Stimulated activated naive CD8-positive, alpha-beta T cell treated with anti-CD3 and anti-CD28 coated beads, Interleukin-15, amount 100 ng/mL, for 72 hours (primary cell): Measurements from ENCODE around the gene S1PR1.
A peak's percentile ranks its signal among the peaks of the same experiment; 100 is the strongest.

ENCODE experiments used
- ATAC-seq: fragments of 150-1000 bp; cut with Tn5 transposase; 2 replicates; pipeline ENCODE4 v1.10.0; 2021; ENCODE audit warnings: mild to moderate bottlenecking, moderate library complexity
- DNase-seq, 2 donors: peaks; one replicate each; pipeline ENCODE4 v3.0.0; 2021 to 2022
- H3K27ac Mint-ChIP-seq, 2 donors: one replicate each; pipeline ENCODE4 v1.8.0; 2022; ENCODE audit warnings: mild to moderate bottlenecking in 2 of 2, mixed read lengths in 2 of 2, moderate library complexity in 2 of 2
- H3K27me3 Mint-ChIP-seq: one replicate; pipeline ENCODE4 v1.8.0; 2022; ENCODE audit warnings: mixed read lengths
- H3K4me1 Mint-ChIP-seq: one replicate; pipeline ENCODE4 v1.8.0; 2022; ENCODE audit warnings: mild to moderate bottlenecking, mixed read lengths
- H3K4me3 Mint-ChIP-seq, 2 donors: one replicate each; pipeline ENCODE4 v1.8.0; 2022; ENCODE audit warnings: mild to moderate bottlenecking in 2 of 2, mixed read lengths in 2 of 2, moderate library complexity in 1 of 2
- H3K9me3 Mint-ChIP-seq, 2 donors: one replicate each; pipeline ENCODE4 v1.8.0; 2022; ENCODE audit warnings: mixed read lengths in 2 of 2

Gene S1PR1

DNA sequence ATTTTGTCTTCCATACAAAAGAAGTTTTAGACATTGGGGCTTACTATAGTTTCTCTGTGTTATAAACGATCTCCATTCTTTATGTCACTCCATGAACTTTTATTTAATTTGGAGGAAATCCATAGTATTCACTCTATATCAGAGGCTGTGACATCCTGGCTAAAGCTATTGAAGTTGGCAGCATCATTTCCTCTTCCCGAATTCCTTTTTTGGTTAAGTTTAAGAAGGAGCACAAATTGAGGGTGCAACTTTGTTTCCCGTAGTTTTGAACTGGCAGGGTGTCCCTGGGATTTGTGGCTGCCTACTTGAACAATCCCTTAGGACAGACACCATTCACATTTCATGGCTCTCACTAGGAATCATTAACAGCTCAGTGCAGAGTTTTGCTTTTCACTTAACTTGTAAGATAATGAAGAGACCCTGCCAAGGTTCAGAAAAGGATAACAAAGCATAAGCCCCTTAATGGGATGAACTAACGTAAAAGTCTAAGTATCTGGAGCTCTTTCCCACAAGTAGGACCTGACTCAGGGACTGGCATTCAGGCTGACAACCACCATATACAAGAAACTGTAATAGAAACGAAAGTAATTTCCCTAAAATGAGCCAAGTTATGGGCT is 13.9 kb downstream of the S1PR1 start:
- Mint-ChIP-seq H3K4me3 (peak overlapping the region; percentile 7 to 25), H3K27me3 (no peaks in the 10 kb centered on the region), H3K27ac (peak overlapping the region in 1 of 2 donors; percentile 7), H3K9me3 (no peaks in the 10 kb centered on the region), H3K4me1 (peaks cover 53% of the 10 kb centered on the region)
- ATAC-seq (no peak), DNase-seq (no peak)

DNA sequence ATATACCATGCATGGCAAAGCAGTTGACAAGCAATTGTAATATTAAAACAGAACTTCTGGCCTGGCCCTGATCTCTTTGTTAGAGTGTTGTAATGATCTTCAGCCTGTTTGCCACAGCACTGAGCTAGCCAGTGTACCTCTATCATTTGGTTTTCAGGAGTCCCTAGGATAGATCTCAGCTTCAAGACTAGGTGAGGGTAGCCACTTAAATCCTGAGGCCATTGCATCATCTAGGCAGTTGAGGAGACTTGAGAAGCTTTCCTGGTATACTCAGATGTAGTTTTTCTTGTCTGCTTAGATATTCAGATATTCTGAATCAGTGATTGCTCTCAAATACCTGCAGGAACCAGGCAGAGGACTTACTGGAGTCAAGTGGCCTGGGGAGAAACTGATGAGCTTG is 14.7 kb downstream of the S1PR1 start:
- no peaks in the 10 kb centered on the region for H3K27me3 Mint-ChIP-seq
- H3K9me3 Mint-ChIP-seq, result no peaks in the 10 kb centered on the region
- H3K4me1 Mint-ChIP-seq, result peaks cover 50% of the 10 kb centered on the region
- DNase-seq, result no peak
- H3K4me3 Mint-ChIP-seq, result no peak overlapping the region
- peak overlapping the region in 1 of 2 donors; percentile 50 for H3K27ac Mint-ChIP-seq
- peak; percentile 19 for ATAC-seq

DNA sequence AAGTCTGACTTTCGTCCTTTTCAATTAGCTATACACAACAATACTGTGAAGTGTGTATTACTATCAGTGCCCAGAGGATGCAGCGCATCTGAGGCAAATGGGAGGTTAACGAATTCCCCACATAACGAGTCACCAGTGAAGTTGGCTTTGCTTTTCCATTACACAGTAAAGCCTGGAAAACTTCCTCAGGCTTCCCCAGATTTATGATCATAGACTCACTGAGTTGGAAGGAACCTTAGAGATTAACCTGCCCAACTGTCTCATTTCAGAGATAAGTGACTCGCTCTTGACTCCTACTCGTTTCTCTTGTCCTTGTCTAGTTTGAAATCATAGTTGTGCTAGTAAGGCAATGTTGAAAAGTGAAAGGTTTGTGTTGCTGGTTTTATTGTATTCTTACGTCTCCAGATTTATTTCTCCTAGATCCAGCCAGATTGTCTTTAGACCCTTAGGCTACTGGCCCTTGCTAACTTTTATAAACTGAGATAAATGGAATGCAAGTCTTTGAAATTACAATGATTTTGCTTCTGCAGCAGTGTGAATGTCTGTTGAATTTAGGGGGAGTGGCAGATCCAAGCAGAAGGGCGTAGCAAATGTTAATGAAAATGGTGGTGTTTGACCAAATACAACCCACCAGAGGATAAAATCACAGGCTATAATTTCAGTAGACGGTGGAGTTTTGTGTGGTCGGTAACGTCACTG is 17.3 kb downstream of the S1PR1 start:
- no peaks in the 10 kb centered on the region for H3K9me3 Mint-ChIP-seq
- no peaks in the 10 kb centered on the region for H3K27me3 Mint-ChIP-seq
- H3K4me1 Mint-ChIP-seq, result peaks cover 61% of the 10 kb centered on the region
- ATAC-seq, result peak; percentile 83
- no peak overlapping the region for H3K27ac Mint-ChIP-seq
- H3K4me3 Mint-ChIP-seq, result no peak overlapping the region
- peak in 1 of 2 donors; percentile 36 for DNase-seq

DNA sequence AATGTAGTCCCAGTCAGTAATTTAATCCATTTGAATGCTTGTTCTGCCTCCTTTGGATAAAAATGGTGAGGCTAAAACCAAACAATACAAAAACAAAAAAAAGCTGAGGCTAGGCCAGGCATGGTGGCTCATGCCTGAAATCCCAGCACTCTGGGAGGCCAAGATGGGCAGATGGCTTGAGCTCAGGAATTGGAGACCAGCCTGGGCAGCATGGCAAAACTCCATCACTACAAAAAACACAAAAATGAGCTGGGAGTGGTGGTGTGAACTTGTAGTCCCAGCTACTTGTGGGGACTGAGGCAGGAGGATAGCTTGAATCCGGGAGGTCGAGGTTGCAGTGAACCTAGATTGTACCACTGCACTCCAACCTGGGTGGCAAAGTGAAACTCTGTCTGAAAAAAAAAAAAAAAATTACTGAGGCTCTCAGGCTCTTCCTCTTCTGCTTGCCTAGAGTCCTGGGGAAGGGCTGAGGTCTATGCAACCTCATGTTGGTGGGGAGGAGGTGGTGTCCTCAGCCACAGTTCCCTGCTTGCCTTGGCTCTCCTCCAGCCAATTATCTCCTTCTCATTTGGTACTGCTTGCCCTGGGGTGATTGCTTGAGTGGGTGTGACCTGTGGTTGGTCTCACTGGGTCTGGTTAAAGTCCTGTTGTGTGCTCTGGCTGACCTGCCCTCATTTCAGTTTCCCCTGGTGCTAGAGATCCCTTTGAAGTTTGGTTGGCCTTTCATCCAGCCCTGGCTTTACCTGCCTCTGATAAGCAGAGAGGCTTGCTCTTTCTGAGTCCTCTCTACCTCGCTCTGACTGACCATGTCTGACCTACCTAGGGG is 20.9 kb downstream of the S1PR1 start:
- Mint-ChIP-seq H3K27ac (peak overlapping the region in 1 of 2 donors; percentile 56), H3K27me3 (no peaks in the 10 kb centered on the region), H3K9me3 (no peaks in the 10 kb centered on the region), H3K4me3 (peak overlapping the region; percentile 19 to 45), H3K4me1 (peaks cover 66% of the 10 kb centered on the region)
- DNase-seq (peak in 1 of 2 donors; percentile 41), ATAC-seq (peak; percentile 76)

DNA sequence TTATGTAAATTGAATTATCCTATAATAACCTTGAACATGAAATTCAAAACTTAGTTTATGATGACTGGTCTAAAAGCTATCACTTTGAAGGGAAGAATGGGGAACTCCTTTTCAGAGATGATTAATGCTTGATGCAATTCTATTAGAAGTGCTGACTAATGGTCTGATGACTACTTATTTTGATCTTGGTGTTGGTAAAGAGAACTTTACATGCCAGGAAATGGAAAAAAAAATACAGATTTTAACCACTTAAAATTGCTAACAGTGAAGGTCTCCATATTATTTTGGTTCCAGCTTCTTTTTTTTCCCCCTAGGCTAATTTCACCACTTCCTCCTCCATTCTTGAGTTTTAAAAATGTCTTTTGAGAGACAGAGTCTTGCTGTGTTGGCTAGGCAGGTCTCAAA is 22.9 kb downstream of the S1PR1 start:
- DNase-seq (no peak), ATAC-seq (peak; percentile 73)
- peaks cover 67% of the 10 kb centered on the region for H3K4me1 Mint-ChIP-seq
- no peaks in the 10 kb centered on the region for H3K27me3 Mint-ChIP-seq
- peak overlapping the region in 1 of 2 donors; percentile 47 for H3K27ac Mint-ChIP-seq
- peak overlapping the region; percentile 22 to 59 for H3K4me3 Mint-ChIP-seq
- H3K9me3 Mint-ChIP-seq, result no peaks in the 10 kb centered on the region

DNA sequence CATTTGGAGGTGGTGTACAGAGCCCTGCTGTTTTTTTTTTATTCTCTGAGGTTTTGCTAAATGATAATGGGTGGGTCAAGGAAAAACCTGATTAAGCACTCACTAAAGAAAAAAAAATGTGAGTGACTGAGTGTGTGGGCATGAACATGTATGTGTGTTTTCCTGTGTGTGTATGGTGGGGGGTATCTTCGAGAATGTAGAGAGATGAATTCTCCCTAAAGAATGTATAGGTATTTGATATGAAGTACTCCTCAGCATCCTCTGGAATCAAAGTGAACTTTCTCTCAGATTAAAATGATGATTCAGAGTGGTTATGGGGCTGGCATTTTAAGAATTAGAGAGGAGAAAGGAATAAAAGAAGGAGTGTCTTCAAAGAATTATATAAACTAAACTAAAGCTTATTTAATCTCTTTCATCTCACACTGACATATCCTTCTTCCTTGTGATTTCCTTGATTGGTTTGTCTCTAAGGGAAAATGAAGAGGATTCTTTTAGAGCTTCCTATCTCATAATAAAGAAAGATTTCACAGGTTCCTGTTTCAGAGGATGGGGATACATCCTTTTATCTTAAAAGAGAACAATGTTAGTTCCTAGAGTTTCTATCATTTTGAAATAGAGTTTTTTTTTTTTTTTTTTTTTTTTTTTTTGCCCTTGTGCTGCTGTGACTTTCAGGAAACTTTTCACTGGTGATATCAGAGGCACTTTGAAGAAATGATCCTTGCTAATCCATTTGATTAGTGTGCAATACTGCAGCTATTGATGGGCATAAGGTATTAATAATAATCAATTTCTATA is 23.9 kb downstream of the S1PR1 start:
- Mint-ChIP-seq H3K27me3 (no peaks in the 10 kb centered on the region), H3K4me3 (peak overlapping the region; percentile 22 to 59), H3K4me1 (peaks cover 75% of the 10 kb centered on the region), H3K9me3 (no peaks in the 10 kb centered on the region), H3K27ac (peak overlapping the region in 1 of 2 donors; percentile 47)
- DNase-seq (no peak), ATAC-seq (no peak)

DNA sequence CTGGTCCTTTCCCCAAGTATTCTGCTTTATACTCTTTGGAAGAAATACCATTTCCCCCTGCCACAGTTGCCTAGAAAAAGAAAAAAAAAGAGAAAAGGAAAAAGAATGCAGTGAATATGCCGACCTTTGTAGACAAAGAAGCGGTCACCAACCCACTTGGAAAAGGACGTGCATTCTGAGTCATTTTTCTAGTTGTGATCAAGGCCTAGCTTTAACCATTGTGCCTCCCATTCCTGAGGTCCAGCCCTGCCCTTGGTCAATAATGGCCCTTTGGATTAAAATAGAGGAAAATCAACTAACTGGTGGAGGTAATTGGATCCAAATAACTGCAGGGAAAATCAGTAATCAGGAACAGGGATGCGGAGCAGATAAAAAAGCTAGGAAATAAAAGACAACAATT is 24.8 kb downstream of the S1PR1 start:
- Mint-ChIP-seq H3K4me3 (peak overlapping the region; percentile 15 to 70), H3K9me3 (no peaks in the 10 kb centered on the region), H3K4me1 (peaks cover 70% of the 10 kb centered on the region), H3K27me3 (no peaks in the 10 kb centered on the region), H3K27ac (peak overlapping the region in 1 of 2 donors; percentile 28)
- DNase-seq (no peak), ATAC-seq (no peak)

DNA sequence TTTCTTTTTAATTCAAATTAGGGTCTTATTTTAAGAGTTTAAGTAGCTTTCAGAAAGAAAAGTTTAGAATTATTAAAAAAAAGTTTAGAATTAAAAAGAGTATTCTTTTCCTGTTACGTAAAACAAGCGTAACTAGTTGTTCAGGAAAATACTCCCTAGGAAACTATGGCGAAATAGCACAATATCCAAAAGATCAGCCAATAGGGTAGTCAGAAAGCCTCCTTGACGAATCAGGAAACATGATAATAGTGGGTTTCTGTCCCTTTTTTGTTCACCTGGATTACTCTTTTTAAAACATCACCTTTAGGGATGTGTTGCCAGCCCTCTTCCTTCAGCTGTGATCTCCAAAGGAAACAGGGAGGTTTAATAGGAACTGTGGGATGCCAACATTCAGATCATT is 25.2 kb downstream of the S1PR1 start:
- H3K4me1 Mint-ChIP-seq, result peaks cover 67% of the 10 kb centered on the region
- H3K9me3 Mint-ChIP-seq, result no peaks in the 10 kb centered on the region
- no peak for ATAC-seq
- no peaks in the 10 kb centered on the region for H3K27me3 Mint-ChIP-seq
- no peak for DNase-seq
- no peak overlapping the region for H3K27ac Mint-ChIP-seq
- peak overlapping the region; percentile 58 to 65 for H3K4me3 Mint-ChIP-seq

DNA sequence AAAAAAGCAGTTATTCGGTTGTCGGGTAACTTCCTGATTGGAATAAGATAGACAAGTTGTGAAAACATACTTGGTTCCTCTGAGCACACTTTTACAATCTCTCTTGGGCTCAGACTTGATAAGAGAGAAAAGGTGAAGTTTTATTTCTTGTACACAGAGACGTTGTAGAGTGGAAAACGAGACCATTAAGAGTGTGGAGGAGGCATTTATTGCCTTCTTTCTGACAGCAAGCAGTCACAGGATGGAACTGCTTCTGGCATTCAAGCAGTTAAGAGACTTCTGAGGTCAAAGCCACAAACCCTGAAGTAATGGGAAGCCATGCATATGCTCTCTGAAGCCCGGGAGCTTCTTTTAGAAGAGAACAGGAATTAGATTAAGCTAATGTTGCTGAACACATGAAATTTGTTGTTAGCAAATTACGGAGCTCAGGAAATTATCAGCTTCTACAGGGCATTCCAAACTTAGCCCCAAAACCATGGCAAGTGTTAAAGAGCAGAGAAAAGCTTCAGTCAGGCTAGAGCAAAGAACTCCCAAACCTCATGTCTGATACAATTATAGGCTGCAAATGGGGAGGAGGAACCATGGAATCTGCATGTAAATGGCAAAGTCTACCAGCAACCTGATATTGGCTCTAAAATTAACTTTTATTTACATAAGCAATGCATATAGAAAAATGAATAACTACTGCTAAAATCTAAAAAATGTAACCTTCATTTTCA is 26.0 kb downstream of the S1PR1 start:
- peak overlapping the region in 1 of 2 donors; percentile 28 for H3K27ac Mint-ChIP-seq
- peak; percentile 50 for ATAC-seq
- H3K4me3 Mint-ChIP-seq, result peak overlapping the region; percentile 58 to 65
- H3K9me3 Mint-ChIP-seq, result no peaks in the 10 kb centered on the region
- no peaks in the 10 kb centered on the region for H3K27me3 Mint-ChIP-seq
- no peak for DNase-seq
- peaks cover 60% of the 10 kb centered on the region for H3K4me1 Mint-ChIP-seq

DNA sequence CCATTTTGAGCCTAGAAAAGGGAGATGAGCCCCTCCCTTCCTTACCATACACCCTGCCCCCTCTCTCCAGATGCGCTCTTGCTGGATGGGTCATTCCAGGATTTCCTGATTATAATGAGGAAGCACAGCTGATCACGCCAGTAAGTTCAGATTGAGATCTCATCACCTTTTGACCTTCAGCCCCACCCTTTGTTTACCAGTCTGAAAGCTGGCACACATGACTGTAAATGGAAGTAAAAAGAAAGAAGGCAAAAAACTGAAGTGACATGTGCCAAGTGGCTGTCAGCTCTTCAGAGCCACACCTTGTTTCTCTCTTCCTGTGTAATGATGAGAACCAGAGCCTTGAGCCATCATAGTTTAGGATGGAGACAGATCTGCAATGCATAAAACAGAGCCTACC is 27.9 kb downstream of the S1PR1 start:
- H3K9me3 Mint-ChIP-seq, result no peaks in the 10 kb centered on the region
- ATAC-seq, result peak; percentile 46
- no peak for DNase-seq
- no peak overlapping the region for H3K27ac Mint-ChIP-seq
- H3K4me3 Mint-ChIP-seq, result peak overlapping the region; percentile 33 to 57
- H3K27me3 Mint-ChIP-seq, result no peaks in the 10 kb centered on the region
- peaks cover 52% of the 10 kb centered on the region for H3K4me1 Mint-ChIP-seq

DNA sequence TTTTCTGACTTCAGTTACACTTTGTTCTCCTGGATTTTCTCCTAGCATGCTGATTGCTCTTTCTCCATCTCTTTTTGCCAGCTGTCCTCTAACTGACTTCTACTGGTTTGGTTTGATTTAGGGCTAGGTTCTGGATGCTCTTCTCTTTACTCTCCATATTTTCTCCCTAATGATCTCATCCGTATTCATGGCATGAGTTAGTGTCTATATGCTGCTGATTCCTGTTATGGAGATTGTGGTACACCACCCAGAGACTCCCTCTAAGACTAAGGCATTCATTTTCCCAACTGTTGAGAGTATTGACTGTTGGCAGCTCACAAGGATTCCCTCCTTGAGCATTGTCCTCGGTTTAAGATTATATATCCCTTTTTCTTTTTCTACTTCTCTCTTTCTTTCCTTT is 28.9 kb downstream of the S1PR1 start:
- Mint-ChIP-seq H3K27ac (no peak overlapping the region), H3K4me3 (no peak overlapping the region), H3K9me3 (no peaks in the 10 kb centered on the region), H3K27me3 (no peaks in the 10 kb centered on the region), H3K4me1 (peaks cover 42% of the 10 kb centered on the region)
- no peak for ATAC-seq
- DNase-seq, result no peak

DNA sequence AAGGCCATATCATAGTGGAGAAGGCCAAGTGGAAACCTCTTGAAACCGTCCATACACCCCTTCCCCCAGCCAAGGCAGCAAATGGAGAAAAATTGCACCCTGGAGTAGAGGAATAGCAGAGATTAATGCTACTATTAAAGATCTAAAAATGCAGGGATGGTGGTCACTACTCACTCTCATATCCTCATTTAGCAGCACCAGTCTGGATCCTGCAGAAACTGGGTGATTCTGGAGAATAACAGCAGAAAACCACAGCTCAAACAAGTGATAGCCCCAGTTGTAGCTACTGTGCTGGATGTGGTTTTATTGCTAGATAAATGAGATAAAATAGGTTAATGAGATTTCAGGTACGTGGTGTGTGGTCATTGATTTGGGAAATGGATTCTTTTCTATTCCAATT is 30.3 kb downstream of the S1PR1 start:
- peaks cover 32% of the 10 kb centered on the region for H3K4me1 Mint-ChIP-seq
- H3K27me3 Mint-ChIP-seq, result no peaks in the 10 kb centered on the region
- no peak overlapping the region for H3K4me3 Mint-ChIP-seq
- DNase-seq (no peak), ATAC-seq (no peak)
- no peaks in the 10 kb centered on the region for H3K9me3 Mint-ChIP-seq
- no peak overlapping the region for H3K27ac Mint-ChIP-seq

DNA sequence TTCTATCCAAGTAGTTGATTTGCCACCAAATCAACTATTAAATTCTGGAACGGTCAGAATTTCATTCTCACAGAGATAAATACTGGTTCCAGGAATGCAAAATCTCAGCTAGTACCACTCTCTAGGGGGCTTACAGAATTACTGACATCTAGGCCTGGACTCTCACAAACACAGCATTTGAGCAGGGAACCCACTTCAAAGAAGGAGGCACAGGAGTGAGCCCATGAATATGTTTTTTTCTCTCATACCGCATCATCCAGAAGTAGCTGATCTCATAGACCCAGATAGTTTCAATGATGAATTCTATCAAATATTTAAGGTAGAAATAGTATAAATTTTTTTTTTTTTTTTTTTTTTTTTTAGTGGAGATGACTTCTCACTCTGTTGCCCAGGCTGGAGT is 32.1 kb downstream of the S1PR1 start:
- Mint-ChIP-seq H3K27me3 (no peaks in the 10 kb centered on the region), H3K4me3 (no peak overlapping the region), H3K9me3 (peaks cover 0 to 7% of the 10 kb centered on the region in 2 donors), H3K27ac (no peak overlapping the region), H3K4me1 (peaks cover 22% of the 10 kb centered on the region)
- ATAC-seq (no peak), DNase-seq (no peak)

DNA sequence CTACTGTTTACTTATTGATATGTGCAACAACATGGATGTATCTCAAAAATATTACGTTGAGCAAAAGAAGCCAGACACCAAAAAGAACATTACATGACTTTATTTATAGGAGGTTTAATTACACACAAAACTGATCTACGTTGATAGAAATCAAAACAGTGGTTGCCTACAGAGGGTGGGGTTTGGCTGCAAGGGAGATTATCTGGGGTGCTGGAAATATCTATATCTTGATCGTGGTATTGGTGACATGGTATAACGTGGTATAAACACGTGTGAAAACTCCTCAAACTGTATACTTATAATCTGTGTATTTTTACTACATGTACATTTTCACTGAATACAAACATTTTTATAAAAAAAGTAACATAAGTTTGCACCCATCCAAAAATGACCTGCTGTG is 38.9 kb downstream of the S1PR1 start:
- no peak overlapping the region for H3K4me3 Mint-ChIP-seq
- ATAC-seq, result no peak
- peaks cover 0 to 7% of the 10 kb centered on the region in 2 donors for H3K9me3 Mint-ChIP-seq
- H3K27ac Mint-ChIP-seq, result no peak overlapping the region
- no peaks in the 10 kb centered on the region for H3K27me3 Mint-ChIP-seq
- no peak for DNase-seq
- peaks cover 39% of the 10 kb centered on the region for H3K4me1 Mint-ChIP-seq

DNA sequence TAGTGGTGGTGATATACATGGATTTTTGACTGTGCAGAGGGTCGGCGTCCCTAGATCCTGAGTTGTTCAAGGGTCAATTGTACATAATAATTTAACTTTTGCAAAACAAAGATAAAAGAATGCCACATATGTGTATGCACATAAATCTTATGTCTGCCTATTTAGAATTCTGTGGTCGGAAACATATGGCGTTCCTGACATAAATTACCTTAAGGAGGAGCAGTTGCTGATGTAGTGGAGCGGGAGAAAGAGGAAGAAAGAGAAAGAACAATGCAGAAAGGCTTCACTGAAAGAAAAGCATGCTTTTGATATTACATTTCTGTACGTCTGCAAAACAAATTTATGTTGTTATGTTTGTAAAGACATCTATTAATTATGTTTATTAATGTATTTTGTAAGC is 40.0 kb downstream of the S1PR1 start:
- Mint-ChIP-seq H3K27ac (no peak overlapping the region), H3K9me3 (peaks cover 0 to 7% of the 10 kb centered on the region in 2 donors), H3K4me3 (no peak overlapping the region), H3K4me1 (peaks cover 48% of the 10 kb centered on the region), H3K27me3 (no peaks in the 10 kb centered on the region)
- no peak for ATAC-seq
- DNase-seq, result no peak
